C1 segment of cervical spinal cord (tissue), 14 donors: ENCODE data around the gene MYL4.
"Not testable (repeated sequence)": the region's sequence is repeated elsewhere in the genome, so short reads cannot be mapped to it uniquely, and the experiment has no call there.

Experiments used
- DNase-seq, 14 donors: peaks; one replicate each; lab custom pipeline; 2025; lab: John Stamatoyannopoulos, UW

The MYL4 gene

DNA sequence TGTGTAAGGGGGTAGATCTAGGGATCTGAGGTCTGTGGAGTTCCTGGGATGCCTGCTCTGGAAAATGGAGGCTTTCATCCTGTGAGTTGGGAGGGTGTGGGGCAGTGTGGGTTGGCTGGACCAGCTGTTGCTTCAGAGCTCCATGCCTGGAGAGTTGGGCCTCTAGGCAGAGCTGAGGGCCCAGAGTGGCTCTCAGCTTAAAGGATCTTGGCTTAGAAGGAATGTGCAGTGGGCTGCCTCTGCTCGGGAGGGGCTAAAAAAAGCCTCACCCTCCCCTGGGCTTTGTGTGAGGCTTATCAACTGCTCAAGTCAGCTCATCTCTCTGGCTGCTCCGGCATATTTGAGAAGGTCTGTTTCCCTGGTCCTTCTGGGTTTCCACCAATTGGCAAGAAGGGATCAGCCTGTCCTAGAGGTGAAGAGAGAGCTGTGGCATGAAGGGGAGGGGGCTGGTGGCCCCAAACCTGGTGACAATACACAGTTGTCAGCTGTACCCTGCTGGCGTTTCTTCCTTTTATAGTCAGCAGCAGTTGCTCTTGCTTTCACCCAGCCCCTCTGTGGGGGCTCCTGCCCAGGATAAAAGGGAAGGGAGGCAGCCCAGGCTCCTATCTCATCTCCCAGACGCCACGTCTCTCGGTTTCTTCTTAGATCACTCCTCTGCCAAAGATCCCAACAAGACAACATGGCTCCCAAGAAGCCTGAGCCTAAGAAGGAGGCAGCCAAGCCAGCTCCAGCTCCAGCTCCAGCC is at the start of gene MYL4:
Gene MYL4 (plus strand): TSS at position 605 of the 745 bp plus-strand sequence. CDS start 75 bp downstream, at position 680.
- DNase-seq: no peak

DNA sequence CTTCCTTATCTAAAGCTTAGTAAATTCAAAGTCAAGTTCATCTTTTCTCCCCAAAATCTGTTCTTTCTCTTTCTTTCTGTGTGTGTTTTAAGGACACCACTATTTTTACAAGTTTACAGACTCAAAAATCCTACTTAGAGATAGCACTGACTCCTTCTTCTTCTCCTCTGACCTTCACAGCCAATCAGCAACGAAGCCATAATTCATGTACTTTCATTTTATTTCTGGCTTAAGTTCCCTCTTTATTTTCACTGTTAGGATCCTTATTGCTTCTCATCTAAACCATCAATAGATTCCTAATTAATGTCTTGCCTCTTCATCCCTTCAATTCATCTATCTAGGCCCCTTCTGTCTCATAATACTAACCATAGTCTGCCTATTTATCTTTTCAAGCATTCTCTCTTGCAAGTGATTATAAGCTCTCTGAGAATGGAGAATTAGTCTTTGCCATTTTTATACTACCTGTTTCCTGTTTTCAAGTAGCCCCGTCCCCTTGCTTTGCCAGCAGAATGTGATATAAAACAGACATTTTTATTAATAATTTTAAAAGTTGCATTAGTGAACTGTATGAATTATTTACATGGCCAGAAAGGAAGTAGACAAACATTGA is 47.0 kb upstream of the MYL4 start:
- no peak for DNase-seq

DNA sequence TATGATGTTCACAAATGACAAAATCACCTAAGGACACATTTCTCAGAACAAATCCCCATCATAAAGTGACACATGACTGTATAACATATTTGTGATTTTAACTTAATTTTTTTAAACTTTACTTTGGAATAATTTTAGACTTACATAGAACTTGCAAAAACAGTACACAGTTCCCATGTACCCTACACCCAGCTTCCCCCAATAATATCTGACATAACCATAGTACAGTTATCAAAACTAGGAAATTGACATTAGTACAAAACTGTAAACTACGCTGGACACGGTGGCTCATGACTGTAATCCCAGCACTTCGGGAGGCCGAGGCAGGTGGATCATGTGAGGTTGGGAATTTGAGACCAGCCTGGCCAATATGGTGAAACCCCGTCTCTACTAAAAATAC is 44.9 kb upstream of the MYL4 start:
- no peak for DNase-seq

DNA sequence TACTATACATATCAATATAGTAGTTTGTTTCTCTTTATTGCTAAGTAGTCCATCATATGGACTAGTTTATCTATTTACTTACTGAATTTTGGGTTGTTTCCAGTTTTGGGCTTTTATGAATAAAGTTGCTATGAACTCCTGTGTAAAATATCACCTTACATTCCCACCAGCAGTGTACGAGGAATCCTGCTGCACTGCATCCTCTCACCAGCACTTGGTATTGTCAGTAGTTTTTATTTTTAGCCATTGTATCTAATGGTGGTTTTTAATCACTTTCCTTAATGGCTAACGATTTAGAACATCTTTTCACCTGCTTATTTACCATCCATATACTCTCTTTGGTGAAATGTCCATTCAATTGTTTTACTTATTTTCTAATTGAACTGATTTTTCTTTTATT is 44.0 kb upstream of the MYL4 start:
- no peak for DNase-seq

DNA sequence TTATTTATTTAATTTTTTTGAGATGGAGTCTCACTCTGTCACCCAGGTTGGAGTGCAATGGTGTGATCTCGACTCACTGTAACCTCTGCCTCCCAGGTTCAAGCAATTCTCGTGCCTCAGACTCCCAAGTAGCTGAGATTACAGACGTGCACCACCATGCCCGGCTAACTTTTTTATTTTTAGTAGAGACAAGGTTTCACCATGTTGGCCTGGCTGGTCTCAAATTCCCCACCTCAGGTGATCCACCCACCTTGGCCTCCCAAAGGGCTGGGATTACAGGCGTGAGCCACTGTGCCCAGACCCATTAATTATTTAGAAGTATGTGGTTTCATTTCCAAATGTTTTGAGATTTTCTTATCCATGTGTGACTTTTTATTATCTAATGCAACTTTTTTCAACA is 42.3 kb upstream of the MYL4 start:
- not testable (repeated sequence) for DNase-seq

DNA sequence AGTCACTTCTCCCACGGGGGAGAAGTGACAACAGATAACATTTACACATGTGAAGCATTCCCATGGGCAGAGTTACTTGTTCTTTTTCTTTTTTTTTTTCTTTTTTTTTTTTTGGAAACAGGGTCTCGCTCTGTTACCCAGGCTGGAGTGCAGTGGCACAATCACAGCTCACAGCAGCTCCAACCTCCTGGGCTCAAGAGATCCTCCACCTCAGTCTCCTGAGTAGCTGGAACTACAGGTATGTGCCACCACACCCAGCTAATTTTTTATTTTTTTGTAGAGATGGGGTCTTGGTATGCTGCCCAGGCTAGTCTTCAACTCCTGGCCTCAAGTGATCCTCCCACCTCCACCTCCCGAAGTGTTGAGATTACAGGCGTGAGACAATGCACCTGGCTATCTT is 40.3 kb upstream of the MYL4 start:
- DNase-seq: not testable (repeated sequence)

DNA sequence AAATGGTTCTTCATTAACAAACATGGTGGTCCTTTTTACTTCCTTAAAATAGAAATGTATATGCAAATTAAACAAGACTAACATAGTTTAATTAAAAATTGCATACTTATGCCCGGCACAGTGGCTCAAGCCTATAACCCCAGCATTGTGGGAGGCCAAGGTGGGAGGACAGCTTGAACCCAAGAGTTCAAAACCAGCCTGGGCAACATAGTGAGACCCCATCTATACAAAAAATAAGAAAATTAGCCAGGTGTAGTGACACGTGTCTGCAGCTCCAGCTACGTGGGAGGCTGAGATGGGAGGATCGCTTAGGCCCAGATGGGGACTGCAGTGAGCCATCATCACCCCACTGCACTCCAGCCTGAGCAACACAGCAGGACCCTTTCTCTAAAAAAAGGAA is 38.4 kb upstream of the MYL4 start:
- DNase-seq: no peak

DNA sequence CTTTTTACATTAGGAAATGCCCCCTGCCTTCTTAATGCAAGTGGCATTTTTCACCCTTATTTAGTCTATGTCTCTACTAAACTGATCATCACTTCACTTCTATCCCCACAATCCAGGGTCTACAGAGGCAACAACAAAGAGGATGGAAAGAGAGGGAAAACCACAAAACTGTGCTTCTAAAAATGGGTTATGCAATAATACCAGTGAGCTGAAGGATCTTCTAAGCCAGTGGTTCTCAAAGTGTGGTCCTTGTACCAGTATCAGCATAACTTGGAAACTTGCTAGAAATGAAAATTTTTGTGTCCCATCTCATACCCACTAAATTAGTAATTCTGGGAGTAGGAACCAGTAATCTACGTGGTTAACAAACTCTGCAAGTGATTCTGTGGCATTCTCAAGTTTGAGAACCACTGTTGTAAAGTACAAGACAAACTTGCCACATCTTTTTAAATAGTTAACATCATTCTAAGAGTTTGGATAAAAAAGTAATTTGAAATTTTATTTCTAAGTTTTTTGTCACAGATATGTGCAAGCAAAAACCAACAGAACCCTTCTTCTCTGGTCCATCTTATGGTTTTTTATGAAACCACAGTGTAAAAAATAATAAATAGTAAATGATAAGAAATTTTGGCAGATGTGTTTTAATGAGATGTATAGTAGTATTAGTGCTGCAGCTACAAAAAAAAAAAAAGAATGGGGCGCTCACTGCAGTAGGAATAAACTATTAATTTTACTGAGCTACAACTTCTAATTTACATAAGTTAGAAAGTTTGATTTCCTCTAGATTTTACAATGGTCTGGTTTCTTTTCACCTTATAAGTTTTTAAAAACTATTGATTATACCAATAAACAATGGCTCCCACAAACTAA is 36.2 kb upstream of the MYL4 start:
- no peak for DNase-seq

DNA sequence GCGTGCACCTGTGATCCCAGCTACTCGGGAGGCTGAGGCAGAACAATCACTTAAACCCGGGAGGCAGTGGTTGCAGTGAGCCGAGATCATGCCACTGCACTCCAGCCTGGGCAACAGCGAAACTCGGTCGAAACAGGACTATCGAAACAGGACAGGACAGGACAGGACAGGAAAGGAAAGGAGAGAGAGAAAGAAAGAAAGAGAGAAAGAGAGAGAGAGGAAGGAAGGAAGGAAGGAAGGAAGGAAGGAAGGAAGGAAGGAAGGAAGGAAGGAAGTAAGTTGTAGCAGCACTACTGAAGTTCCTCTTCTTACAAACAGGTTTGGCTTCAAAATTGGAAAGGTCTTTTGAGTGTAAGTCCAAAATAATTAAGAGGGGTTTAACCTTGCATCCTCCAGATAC is 34.3 kb upstream of the MYL4 start:
- not testable (repeated sequence) for DNase-seq

DNA sequence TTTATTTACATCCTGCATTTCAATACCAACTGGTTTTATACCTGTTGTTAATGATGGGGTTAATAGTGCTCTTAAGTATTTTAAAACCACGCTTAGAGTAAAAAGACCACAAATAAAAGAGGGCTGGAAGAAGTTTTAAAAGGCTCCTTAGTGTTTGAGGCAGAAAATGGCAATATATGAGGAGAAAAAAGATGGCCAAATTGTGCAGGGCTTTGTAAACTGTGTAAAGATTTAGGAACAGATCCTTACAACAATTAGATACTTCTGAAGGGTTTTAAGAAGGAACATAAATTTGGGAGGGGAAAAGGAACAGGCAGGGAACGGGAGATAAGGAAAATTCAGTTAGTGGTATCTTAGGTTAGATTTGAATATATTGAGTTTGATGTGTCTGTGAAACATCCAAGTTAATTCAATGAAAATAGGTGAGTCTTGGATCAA is 32.7 kb upstream of the MYL4 start:
- DNase-seq: no peak

DNA sequence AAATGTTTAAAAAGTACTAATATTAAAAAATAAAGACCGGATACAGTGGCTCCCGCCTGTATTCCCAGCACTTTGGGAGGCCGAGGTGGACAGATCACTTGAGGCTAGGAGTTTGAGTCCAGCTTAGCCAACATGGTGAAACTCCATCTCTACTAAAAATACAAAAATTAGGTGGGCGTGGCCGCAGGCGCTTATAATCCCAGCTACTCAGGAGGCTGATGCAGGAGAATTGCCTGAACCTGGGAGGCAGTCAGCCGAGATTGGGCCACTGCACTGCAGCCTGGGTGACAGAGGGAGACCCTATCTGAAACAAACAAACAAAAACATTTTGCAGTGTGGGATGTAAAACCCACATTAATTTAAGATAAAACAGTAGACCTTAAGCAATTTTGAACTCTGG is 31.9 kb upstream of the MYL4 start:
- no peak for DNase-seq

DNA sequence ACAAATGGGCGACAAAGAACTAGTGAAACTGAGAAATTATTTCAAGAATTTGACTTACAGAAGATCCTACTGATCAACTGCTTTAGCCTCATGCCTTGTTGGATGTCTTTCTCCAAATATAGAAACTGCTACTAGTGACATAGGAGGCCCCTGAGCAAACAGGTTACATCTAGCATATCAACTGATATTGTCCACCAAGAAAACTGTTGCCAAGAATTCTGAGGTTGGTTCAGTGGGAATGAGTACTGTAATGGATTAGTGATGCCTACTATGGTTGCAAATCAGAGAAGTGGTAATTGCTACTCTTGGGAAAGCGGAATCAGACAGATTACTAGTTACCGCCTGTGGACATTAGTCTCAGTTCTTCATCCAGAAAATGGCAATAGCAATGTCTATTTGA is 30.0 kb upstream of the MYL4 start:
- no peak for DNase-seq

DNA sequence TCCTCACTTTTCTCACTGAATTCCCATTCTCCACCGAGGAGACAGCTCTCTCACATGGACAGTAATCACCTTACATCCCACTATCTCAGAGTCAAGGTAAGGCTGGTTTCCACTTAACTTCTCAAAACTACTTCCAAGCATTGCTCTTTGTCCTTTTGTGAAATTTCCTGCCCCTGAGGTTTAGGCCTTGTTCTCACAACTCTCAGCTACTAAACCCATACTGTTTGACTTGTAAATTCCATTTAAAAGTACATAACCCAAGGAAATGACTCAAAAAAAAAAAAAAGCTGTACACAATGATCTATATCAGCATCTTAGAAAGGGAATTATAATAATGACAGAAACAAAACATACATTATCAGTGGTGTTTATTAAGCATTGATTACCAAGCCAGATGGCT is 28.8 kb upstream of the MYL4 start:
- DNase-seq: no peak

DNA sequence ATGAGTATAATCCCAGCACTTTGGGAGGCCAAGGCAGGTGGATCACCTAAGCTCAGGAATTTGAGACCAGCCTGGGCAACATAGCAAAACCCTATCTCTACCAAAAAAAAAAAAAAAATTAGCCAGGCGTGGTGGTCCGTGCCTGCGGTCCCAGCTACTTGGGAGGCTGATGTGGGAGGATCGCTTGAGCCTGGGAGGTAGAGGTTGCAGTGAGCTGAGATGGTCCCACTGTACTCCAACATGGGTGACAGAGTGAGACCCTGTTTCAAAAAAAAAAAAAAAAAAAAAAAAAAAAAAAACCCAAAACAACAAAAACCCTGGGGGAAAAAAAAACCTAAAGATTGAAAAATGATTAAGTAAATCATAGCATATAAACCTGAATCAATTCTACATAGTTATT is 28.2 kb upstream of the MYL4 start:
- DNase-seq: not testable (repeated sequence)

DNA sequence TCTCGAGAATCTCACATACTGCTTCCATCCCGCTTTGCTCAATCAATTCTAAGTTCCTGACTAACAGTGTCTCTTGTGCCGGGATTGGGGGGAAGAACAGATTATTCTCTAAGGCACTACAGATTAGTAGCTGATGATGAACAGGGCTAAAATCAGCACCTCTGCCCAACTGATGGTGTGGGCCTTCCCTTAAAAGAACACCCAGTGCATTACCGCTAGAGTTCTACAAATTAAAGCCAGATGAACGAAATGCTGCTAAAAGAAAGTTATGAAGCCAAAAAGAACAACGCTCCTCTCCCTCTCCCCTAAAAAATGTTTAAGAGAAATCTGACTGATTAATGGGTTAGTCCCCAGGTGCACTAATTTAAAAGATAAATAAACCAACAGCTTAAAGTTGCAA is 24.5 kb upstream of the MYL4 start:
- DNase-seq: no peak

DNA sequence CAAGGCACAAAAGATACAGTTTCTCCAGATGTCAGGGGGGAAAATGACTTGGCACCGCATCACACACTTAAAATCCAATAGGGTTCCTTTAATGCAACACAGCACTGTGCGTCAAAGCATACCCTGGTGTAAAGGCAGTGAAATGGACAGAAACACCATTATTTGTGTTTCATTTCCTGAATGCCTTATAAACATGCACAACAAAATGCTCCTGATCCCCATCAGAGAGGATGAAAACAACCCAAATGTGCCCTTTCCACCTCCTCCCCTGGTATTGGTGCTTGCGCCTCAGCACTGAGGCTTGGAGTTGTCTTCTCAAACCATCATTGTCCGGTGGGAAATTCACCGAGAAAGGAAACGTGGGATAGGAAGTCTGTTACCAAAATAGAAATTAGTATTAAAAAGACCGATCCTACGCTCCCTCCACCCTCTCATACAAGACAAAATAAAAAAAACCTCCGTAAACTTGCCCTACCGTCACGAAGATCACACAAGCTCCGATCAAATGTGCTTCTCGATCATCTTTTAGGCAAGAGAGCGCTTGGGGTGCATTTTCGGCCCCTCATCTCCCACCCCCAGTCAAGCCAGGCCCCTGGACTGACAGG is 20.8 kb upstream of the MYL4 start:
- DNase-seq: no peak

DNA sequence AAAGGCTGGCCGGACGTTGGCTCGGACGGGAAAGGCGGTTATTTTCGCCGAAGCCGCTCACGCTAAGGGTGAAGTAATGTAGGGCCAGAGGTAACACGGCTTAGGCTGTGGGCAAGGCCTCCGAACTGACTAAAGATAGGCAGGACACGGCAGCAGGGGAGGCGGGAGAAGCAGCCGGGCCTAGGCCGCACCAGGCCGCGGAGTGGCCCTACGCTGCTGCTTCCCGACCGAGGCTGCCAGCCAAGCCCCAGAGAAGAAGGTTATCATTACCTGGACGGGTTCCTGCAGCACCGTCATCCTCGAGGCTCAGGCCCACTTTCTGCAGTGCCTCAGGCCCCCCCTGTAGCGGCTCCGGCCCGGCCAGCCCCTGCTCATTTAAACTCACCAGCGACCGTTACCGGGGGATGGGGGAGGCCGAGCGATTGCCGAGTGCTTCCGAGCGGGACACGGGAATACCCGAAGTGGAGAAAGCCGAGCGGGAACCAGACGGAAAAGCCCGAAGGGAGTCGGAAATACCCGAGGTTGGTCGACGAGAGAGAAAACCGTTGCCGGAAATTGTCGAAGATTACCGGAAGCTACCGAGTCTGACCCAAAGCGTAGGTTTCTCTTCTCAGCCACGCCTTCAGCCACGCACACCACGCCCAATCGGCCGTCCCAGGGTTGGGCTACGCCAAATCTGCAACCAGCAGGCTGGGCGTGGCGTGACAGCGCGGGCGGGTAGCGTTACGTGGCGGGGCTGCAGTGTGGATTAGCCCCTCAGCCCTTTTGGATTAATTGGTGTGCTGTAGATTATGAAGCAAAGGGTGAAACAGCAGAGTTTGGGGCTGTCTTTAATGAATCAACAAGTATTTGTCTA is 20.0 kb upstream of the MYL4 start, which contains the start of gene CDC27:
Gene CDC27 (minus strand): TSS at position 420 of the 856 bp plus-strand sequence. CDS start 123 bp downstream, at position 297.
- DNase-seq: peak; percentile 78 to 98 (median 96)

DNA sequence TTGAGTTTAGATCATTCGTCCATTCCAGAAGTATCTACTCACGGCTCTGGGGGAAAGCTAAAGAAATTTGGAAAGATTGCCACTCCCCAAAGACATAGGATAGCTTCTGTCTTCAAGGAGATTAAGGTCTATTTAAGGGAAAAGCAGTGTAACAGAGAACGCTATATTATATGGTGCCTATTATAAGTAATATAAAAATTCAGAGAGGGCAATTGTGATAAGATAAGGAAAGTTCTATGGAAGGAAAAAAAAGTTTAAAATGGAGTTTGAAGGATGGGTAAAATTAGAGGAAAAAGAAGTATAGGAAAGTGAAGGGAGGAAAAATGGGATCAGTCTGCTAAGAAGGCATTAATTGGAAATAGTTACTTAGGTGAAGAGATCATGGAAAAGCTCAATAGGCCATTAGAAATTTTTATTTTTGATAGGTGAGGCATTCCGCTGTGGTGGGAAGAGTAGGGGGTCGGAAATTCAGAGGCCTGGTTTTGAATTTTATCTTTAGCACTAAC is 19.4 kb upstream of the MYL4 start:
- DNase-seq: no peak

DNA sequence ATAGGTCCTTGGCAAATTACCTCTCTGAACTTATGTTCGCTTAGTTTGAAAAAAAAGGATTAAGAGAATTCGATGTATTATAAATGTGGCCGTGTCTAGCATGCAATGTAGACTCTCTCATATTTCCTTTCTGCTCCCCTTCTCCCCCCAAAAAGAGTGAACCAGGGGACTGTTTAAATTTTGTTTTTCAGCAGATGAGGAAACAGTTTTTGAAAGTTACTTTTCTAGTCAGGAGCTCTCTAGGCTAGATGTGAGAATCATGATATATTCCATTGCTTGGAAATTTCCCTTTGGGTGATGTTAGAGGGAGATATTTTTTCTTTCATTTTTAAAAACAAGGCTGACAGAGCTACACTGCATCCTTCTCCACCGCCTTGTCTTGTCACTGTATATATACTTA is 18.9 kb upstream of the MYL4 start:
- DNase-seq: no peak

DNA sequence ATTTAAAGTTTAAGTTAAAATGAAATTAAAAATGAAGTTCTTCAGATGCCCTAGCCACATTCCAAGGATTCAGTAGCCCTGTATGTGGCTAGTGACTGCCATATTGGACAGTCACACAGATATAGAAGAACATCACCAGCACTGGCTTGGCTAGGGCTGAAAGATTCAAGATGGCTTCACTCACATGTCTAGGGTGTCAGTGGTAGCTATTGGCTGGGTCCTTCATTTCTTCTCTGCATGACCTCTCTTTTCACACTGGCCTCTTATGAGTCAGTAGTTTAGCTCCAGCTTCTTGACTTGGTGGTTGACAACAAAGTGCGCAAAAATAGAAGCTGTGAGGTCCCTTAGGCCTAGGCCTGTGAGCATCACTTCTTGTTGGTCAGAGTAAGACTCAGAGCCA is 18.4 kb upstream of the MYL4 start:
- no peak for DNase-seq

DNA sequence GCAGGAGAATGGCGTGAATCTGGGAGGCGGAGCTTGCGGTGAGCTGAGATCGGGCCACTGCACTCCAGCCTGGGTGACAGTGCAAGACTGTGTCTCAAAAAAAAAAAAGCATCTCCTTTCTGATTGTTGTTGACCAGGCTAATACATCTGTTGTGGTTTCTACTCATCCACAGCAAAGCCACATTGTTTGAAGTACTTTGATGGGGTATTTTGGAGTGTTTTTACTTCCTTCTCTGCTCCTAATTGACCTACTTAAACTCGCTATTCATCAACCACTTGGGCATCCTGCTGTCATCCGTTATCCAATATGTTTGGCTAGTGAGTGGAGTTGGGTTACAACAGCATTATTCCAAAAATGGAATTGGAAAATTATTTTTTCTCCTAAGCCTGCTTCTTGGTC is 16.6 kb upstream of the MYL4 start:
- no peak for DNase-seq
